GM12878 (cell line): Measurements from ENCODE around the gene MRPS14. TPM values are rescaled to one million over a fixed set of nuclear protein-coding genes. Genes with fewer than 3 reads are reported as not detected.

Experiments used
- ATAC-seq: fragments of 200-7000 bp; cut with Tn5 transposase; 3 replicates; pipeline ENCODE4 v1.9.1; 2020; ENCODE audit warnings: mild to moderate bottlenecking, moderate library complexity
- BruUV-seq: library from RNA; stranded (reverse); fragments of 400-500 nt; replicated peaks from 2 replicates; lab custom pipeline; 2021; lab: Mats Ljungman, UMichigan
- CTCF ChIA-PET: fragments of 300-600 bp; sonication (Branson Sonifier 250); formaldehyde crosslinking; extraction: SDS; loops from one replicate; lab custom pipeline; 2021; ENCODE audit warnings: inconsistent platforms; lab: Yijun Ruan, JAX
- POLR2A ChIA-PET: fragments of 350-600 bp; formaldehyde crosslinking; extraction: SDS; loops from one replicate; lab custom pipeline; 2021; ENCODE audit warnings: inconsistent platforms; lab: Charles Lee
- RAD21 ChIA-PET: fragments of 300-600 bp; sonication (Branson Sonifier 250); formaldehyde crosslinking; loops from one replicate; lab custom pipeline; 2023; ENCODE audit warnings: antibody characterized with exemption; ENCODE audit not compliant: unreplicated experiment; lab: Charles Lee
- SMC1A ChIA-PET: fragments of 300-600 bp; sonication (Branson Sonifier 250); formaldehyde crosslinking; loops from one replicate; lab custom pipeline; 2023; ENCODE audit not compliant: unreplicated experiment, uncharacterized antibody; lab: Charles Lee
- DNase-seq: peaks from one replicate; pipeline ENCODE4 v3.0.0-alpha.2; 2011; ENCODE audit warnings: low read depth, low spot score
- FAIRE-seq: peaks from 3 replicates; lab custom pipeline; 2011; peaks lifted over from hg19 to GRCh38; lab: Jason Lieb, UNC
- H2AFZ ChIP-seq: 2 replicates; pipeline ENCODE4 v1.6.0; 2011; ENCODE audit warnings: low read depth, low read length, control low read depth; ENCODE audit not compliant: control insufficient read depth
- H3K27ac ChIP-seq: 2 replicates; pipeline ENCODE4 v1.5.1; 2011; ENCODE audit warnings: control low read depth; ENCODE audit not compliant: control insufficient read depth, insufficient read depth
- H3K27me3 ChIP-seq, 2 experiments: replicated peaks in 1 of 2; 2 replicates each; pipeline versions ENCODE4 v1.6.0 to v1.6.1; 2011; ENCODE audit warnings: low read length in 1 of 2; ENCODE audit not compliant: control insufficient read depth in 2 of 2, insufficient read depth in 2 of 2
- H3K36me3 ChIP-seq, 2 experiments: 2 replicates each; pipeline ENCODE4 v1.5.1; 2011; ENCODE audit warnings: low read length in 1 of 2; ENCODE audit not compliant: control insufficient read depth in 2 of 2, insufficient read depth in 2 of 2
- H3K4me1 ChIP-seq: 2 replicates; pipeline ENCODE4 v1.6.1; 2011; ENCODE audit warnings: mild to moderate bottlenecking, low read length, moderate library complexity, mixed read lengths; ENCODE audit not compliant: control insufficient read depth, insufficient read depth
- H3K4me2 ChIP-seq: 2 replicates; pipeline ENCODE4 v1.6.0; 2011; ENCODE audit warnings: control low read depth; ENCODE audit not compliant: control insufficient read depth, insufficient read depth
- H3K4me3 ChIP-seq: fragments of 200-600 bp; sonication (generic); 2 replicates; pipeline ENCODE4 v1.5.1; 2016
- H3K79me2 ChIP-seq: 2 replicates; pipeline ENCODE4 v1.6.0; 2011; ENCODE audit warnings: low read length; ENCODE audit not compliant: control insufficient read depth, insufficient read depth
- H3K9ac ChIP-seq: 2 replicates; pipeline ENCODE4 v1.8.0; 2011; ENCODE audit warnings: low read length, control low read depth, mixed read lengths; ENCODE audit not compliant: control insufficient read depth, insufficient read depth
- H3K9me3 ChIP-seq: replicated peaks from 3 replicates; pipeline ENCODE4 v1.5.1; 2011; ENCODE audit warnings: mild to moderate bottlenecking, low read length; ENCODE audit not compliant: control insufficient read depth, insufficient read depth
- H4K20me1 ChIP-seq: 2 replicates; pipeline ENCODE4 v1.6.0; 2011; ENCODE audit not compliant: control insufficient read depth, insufficient read depth
- CREM ChIP-seq: IDR thresholded peaks from 2 replicates; pipeline ENCODE4 v1.6.1; 2014; ENCODE audit warnings: antibody characterized with exemption, low read depth
- GATAD2B ChIP-seq: fragments of 450-650 bp; conservative IDR thresholded peaks from 2 replicates; pipeline ENCODE4 v1.6.1; 2017; ENCODE audit warnings: low read depth, mild to moderate bottlenecking, moderate library complexity
- LARP7 ChIP-seq: fragments of 450-650 bp; IDR thresholded peaks from 2 replicates; pipeline ENCODE4 v1.6.1; 2017; ENCODE audit warnings: mild to moderate bottlenecking
- MXI1 ChIP-seq: fragments of 150-350 bp; IDR thresholded peaks from 2 replicates; pipeline ENCODE4 v1.6.1; 2011; ENCODE audit warnings: low read depth, mild to moderate bottlenecking, inconsistent platforms, low read length, improper control_type of control experiment
- PAX8 ChIP-seq: fragments of 450-650 bp; IDR thresholded peaks from 2 replicates; pipeline ENCODE4 v1.6.1; 2017; ENCODE audit warnings: mild to moderate bottlenecking, moderate library complexity
- SREBF2 ChIP-seq: IDR thresholded peaks from 2 replicates; pipeline ENCODE4 v1.6.1; 2012; ENCODE audit warnings: mild to moderate bottlenecking, low read length
- SRF ChIP-seq, 2 experiments: IDR thresholded peaks; 2 replicates each; pipeline ENCODE4 v1.6.1; 2011; ENCODE audit warnings: low read depth in 2 of 2, low read length in 2 of 2, mild to moderate bottlenecking in 1 of 2, moderate library complexity in 1 of 2
- STAT3 ChIP-seq: IDR thresholded peaks from 2 replicates; pipeline ENCODE4 v1.6.1; 2011; ENCODE audit warnings: low read depth, low read length, improper control_type of control experiment
- TAF1 ChIP-seq: IDR thresholded peaks from 2 replicates; pipeline ENCODE4 v1.6.1; 2011; ENCODE audit warnings: mild to moderate bottlenecking, low read depth, low read length, borderline replicate concordance
- YBX1 ChIP-seq: fragments of 450-650 bp; IDR thresholded peaks from 2 replicates; pipeline ENCODE4 v1.6.1; 2016; ENCODE audit warnings: antibody characterized with exemption
- WGBS: methylation state at CpG from one replicate; pipeline ENCODE4 v1.1.6; 2016; ENCODE audit warnings: low lambda C conversion rate; ENCODE audit not compliant: insufficient replicate concordance, insufficient coverage; ENCODE audit errors: missing lambda C conversion rate; 5-methylcytosine and 5-hydroxymethylcytosine counted together
- in situ Hi-C: fragments of 300-500 bp; cut with MboI; formaldehyde crosslinking; loops from 9 replicates; pipeline ENCODE4 v1.14.3; 2018; ENCODE audit warnings: mixed read lengths
- intact Hi-C: fragments of 100-400 bp; cut with micrococcal nuclease; formaldehyde crosslinking; loops from one replicate; pipeline ENCODE4 v1.14.2; 2022; ENCODE audit not compliant: unreplicated experiment
- polyA plus RNA-seq, 11 experiments: library from polyadenylated mRNA; depleted of rRNA in 4 of 11; unstranded in 6 of 11; stranded (reverse) in 5 of 11; fragments of >200 nt; fragmentation: Nextera tagmentation in 4 of 11; fragmentation: Illumina TruSeq in 1 of 11; extraction: Ambion mirVana in 4 of 11; extraction: Trizol in 1 of 11; gene quantifications; 1 replicate in 1 of 11; 2 replicates in 10 of 11; pipeline versions ENCODE4 v1.2.1 to v1.2.3, GENCODE V29; 2011 to 2016; ENCODE audit warnings: inconsistent platforms in 2 of 11, missing spikeins in 2 of 11, low read depth in 1 of 11
- total RNA-seq, 4 experiments: library from RNA; depleted of rRNA in 3 of 4; stranded (reverse); fragments of >200 nt in 3 of 4; fragmentation: Illumina TruSeq in 1 of 4; extraction: Trizol in 1 of 4; gene quantifications; 2 replicates each; pipeline versions ENCODE4 v1.2.1 to v1.2.3, GENCODE V29; 2013 to 2021
- TF ChIP-seq, protein P1 (sequence below): fragments of 450-650 bp; IDR thresholded peaks from 2 replicates; pipeline ENCODE4 v1.6.1; 2017; ENCODE audit warnings: mild to moderate bottlenecking
- TF ChIP-seq, protein P2 (sequence below): fragments of 450-650 bp; IDR thresholded peaks from 2 replicates; pipeline ENCODE4 v1.6.1; 2017; ENCODE audit warnings: antibody characterized with exemption, mild to moderate bottlenecking, moderate library complexity

The MRPS14 gene
- total and polyA plus RNA-seq, 10 of the 15 experiments (the other 5 are each of a cell fraction or from before 2014, with no cell fraction given): 31.1 to 224 (median 50.4) TPM

GRCh38 chr1:175071276-175071943, 48.2 kb upstream of the MRPS14 start:
- Histone ChIP-seq H3K4me1 (0 out of 2 replicates have a peak, but pooled peaks cover 2% of the 10 kb centered on the region), H3K36me3 (no peaks in the 10 kb centered on the region), H3K4me2 (no peak overlapping the region), H3K27ac (no peak overlapping the region), H3K9me3 (no peaks in the 10 kb centered on the region), H2AFZ (no peak overlapping the region), H3K79me2 (no peaks in the 10 kb centered on the region), H3K27me3 (peaks cover 4 to 5% of the 10 kb centered on the region in 2 experiments; a peak in 3 of 4 replicates), H3K9ac (no peak overlapping the region), H3K4me3 (no peak overlapping the region), H4K20me1 (no peaks in the 10 kb centered on the region)
- ChIA-PET SMC1A (interaction anchor here (0.8 to 1.3 kb wide), 2 partner anchors 14 to 54 kb away, joined by 3 read pairs; no protein-coding TSS in a partner anchor), POLR2A (interaction anchor here (0.6 kb wide), 1 partner anchor 354 kb away, joined by 5 read pairs; no protein-coding TSS in a partner anchor), CTCF (no interaction called here), RAD21 (no interaction called here)
- FAIRE-seq (no peak), ATAC-seq (no peak), DNase-seq (no peak)
- no TSS peak for BruUV-seq
- intact Hi-C loops: no loop called here
- in situ Hi-C loops: no loop called here
- 21% methylated on average over 3 of the region's 3 CpGs for WGBS
- TF ChIP-seq LARP7: no peak
- TF ChIP-seq, protein P1, sequence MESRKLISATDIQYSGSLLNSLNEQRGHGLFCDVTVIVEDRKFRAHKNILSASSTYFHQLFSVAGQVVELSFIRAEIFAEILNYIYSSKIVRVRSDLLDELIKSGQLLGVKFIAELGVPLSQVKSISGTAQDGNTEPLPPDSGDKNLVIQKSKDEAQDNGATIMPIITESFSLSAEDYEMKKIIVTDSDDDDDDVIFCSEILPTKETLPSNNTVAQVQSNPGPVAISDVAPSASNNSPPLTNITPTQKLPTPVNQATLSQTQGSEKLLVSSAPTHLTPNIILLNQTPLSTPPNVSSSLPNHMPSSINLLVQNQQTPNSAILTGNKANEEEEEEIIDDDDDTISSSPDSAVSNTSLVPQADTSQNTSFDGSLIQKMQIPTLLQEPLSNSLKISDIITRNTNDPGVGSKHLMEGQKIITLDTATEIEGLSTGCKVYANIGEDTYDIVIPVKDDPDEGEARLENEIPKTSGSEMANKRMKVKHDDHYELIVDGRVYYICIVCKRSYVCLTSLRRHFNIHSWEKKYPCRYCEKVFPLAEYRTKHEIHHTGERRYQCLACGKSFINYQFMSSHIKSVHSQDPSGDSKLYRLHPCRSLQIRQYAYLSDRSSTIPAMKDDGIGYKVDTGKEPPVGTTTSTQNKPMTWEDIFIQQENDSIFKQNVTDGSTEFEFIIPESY: no peak
- TF ChIP-seq STAT3: no peak
- TF ChIP-seq YBX1: no peak
- TF ChIP-seq, protein P2, sequence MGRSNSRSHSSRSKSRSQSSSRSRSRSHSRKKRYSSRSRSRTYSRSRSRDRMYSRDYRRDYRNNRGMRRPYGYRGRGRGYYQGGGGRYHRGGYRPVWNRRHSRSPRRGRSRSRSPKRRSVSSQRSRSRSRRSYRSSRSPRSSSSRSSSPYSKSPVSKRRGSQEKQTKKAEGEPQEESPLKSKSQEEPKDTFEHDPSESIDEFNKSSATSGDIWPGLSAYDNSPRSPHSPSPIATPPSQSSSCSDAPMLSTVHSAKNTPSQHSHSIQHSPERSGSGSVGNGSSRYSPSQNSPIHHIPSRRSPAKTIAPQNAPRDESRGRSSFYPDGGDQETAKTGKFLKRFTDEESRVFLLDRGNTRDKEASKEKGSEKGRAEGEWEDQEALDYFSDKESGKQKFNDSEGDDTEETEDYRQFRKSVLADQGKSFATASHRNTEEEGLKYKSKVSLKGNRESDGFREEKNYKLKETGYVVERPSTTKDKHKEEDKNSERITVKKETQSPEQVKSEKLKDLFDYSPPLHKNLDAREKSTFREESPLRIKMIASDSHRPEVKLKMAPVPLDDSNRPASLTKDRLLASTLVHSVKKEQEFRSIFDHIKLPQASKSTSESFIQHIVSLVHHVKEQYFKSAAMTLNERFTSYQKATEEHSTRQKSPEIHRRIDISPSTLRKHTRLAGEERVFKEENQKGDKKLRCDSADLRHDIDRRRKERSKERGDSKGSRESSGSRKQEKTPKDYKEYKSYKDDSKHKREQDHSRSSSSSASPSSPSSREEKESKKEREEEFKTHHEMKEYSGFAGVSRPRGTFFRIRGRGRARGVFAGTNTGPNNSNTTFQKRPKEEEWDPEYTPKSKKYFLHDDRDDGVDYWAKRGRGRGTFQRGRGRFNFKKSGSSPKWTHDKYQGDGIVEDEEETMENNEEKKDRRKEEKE: no peak
- no peak for TF ChIP-seq SREBF2
- TF ChIP-seq PAX8: no peak
- TF ChIP-seq CREM: no peak
- no peak for TF ChIP-seq TAF1
- no peak for TF ChIP-seq SRF (IDR thresholded peaks at IDR 0.05; ENCODE audit: low read depth in 2 of 2, low read length in 2 of 2)
- no peak for TF ChIP-seq GATAD2B
- no peak for TF ChIP-seq MXI1
